GM19238 (cell line): Measurements from ENCODE around the gene NDUFS2.
"Not testable (repeated sequence)": the region's sequence is repeated elsewhere in the genome, so short reads cannot be mapped to it uniquely, and the experiment has no call there.

Experiments used
- DNase-seq: peaks from one replicate; pipeline ENCODE4 v3.0.0; 2011; ENCODE audit warnings: low spot score; ENCODE audit not compliant: insufficient read length

The NDUFS2 gene

GRCh38 chr1:161250100-161250499 is 47.9 kb downstream of the NDUFS2 start:
- not testable (repeated sequence) for DNase-seq

DNA sequence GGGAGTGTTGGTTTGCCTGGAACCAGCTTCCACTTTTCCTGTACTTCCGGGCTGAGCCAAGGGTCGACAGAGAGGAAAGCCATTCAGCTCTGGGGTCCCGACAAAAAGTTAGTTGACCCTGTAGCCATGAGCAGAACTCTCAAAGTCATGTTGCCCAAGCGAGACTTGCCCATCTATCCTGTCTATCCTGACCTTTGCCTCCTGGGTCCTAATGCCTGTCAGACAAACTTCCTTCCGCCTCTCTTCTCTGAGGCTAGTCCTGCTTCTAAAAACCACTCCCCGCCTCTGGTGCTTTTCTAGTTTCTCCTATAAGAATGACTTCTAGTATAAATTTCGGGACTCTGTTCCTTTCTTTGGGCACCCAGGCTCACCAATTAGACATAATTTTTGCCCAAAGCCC is 48.7 kb downstream of the NDUFS2 start:
- DNase-seq = no peak

DNA sequence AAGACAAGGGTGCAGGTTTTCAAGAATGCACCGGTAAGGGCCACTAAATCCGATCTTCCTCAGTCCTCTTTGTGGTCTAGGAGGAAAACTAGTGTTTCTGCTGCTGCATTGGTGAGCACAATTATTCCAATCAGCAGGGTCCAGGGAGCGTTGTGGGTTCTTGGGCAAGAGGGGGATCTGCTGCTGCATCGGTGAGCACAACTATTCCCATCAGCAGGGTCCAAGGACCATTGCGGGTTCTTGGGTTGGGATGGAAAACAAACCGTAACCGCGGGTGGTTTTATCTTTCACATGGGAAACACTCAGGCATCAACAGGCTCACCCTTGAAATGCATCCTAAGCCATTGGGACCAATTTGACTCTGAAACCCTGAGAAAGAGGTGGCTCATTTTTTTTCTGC is 49.4 kb downstream of the NDUFS2 start:
- no peak for DNase-seq

GRCh38 chr1:161255302-161255701 is 53.1 kb downstream of the NDUFS2 start:
- DNase-seq = not testable (repeated sequence)

GRCh38 chr1:161255955-161256520 is 53.9 kb downstream of the NDUFS2 start:
- DNase-seq = not testable (repeated sequence)

DNA sequence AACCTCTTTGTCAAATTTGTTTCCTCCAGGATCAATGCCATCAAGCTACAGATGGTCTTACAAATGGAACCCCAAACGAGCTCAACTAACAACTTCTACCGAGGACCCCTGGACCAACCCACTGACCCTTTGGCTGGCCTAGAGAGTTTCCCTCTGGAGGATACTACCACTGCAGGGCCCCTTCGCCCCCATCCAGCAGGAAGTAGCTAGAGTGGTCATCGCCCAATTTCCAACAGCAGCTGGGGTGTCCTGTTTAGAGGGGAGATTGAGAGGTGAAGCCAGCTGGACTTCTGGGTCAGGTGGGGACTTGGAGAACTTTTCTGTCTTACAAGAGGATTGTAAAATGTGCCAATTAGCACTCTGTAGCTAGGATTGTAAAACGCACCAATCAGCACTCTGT is 54.9 kb downstream of the NDUFS2 start:
- not testable (repeated sequence) for DNase-seq

GRCh38 chr1:161258439-161259344 is 56.5 kb downstream of the NDUFS2 start, which contains the start of gene PCP4L1:
TSS of gene PCP4L1 (plus strand) at chr1:161258745. CDS start at chr1:161258975, 230 bp downstream.
- DNase-seq = peak; percentile 64

- no peak for DNase-seq
Observed at GRCh38 chr1:161259345-161259702, 57.2 kb downstream of the NDUFS2 start.

DNA sequence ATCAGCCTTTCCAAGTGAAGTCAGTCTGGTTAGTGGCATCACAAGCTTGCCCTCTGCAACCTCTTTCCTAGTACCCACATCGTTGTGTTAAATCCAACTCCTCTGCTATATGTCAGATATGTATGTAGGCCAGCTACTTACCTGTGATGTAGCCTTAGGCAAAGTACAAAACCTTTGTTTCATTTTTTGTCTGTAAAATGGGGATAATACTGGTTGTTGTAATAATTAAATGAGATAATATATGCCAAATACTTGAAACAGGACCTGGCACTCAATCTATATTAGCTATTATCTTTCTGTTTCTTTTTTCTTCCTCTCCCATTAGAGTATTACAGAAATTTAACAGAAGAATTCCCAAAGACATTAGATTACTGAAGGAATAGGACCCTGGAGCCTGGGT is 57.6 kb downstream of the NDUFS2 start:
- no peak for DNase-seq

DNA sequence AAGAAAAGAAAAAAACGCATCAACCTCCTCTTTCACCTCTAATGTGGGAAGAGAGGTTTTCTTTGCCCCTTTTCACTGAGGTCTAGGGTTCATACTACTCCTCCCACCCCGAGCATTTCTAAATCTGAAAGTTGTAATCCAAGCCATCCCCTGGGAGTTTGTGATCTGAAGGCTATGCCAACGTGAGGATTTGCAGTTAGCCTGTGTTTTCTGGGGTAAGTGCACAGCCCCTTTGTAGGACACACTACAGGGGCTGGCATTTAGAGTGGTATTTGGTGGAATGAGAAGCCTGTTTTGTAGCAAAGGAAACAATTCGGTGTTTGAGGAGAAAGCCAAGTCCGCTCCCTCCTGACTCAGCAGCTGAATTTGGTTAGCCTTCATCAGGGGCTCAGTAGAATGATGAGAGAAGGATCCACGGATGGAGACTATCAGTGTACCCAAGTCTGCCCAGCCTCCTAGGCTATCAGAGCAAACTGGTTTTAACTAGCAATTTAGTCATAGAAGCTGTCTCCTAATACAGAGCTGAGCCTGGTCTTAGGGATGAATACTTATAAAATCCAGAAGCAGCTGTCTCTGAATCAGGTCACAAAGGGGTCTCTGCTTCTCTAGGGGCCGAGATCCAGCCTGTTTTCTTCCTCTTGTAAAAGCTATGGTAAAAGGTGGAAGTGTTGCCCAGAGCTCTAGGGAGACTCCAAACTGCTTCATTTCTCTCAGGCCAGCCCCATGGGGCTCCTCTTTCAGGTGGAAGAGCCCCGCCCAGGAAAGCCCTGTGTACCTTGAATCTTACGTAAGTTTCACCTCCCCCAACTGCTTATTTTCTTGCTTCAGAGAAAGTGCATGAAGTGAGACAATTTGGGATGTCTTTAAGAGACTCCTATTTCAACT is 58.5 kb downstream of the NDUFS2 start:
- no peak for DNase-seq

DNA sequence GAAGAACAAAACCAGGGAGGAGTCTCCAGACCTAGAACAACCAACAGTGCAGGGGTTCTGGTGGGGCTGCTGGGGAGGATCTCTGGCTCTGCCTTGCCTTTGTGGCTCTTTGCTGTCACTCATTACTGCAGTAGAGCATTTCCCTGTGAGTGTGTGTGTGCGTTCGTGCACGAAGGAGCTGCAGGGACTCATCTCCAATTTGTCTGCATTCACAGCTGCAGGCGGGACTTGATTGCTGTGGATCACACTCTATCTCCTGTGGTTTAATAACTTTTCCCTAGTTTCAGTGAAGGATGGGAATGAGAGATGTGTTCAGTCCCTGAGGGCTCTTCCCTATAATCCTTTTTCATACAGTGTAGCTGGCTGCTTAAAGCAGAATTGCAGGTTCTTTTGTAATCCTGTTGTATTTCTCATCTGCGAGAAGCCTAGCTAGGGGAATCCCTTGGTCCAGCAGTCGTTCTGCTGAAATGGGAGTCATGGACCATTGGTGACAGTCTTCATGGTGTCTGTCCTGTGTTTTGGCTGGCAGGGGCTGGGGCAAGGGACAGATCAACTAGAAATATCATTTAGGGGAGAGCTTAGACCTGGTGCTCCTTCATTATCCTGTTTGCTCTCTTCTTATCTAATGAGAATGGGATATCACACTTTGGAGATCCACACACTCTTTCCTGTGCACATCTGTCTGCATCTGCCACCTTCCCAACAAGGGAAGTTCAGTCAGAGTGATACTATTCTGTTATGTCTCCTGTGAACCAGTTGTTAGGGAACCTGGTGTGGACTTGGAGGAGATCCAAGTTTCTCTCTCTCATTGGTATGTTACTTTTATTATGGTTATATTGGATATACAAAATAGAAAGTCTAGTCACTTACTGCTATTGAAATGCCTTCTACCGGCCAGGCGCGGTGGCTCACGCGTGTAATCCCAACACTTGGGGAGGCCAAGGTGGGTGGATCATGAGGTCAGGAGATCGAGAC is 59.4 kb downstream of the NDUFS2 start:
- no peak for DNase-seq
